IMR-90 (cell line): ENCODE measurements around the gene CREG1.

Experiments used
- CTCF ChIP-seq: conservative IDR thresholded peaks from 2 replicates; pipeline ENCODE4 v1.5.1; 2012; ENCODE audit warnings: mild to moderate bottlenecking, low read depth, low read length, improper control_type of control experiment
- FOS ChIP-seq: fragments of 150-350 bp; IDR thresholded peaks from 2 replicates; pipeline ENCODE4 v1.6.1; 2016; ENCODE audit warnings: low read depth, low read length
- MAFK ChIP-seq: IDR thresholded peaks from 2 replicates; pipeline ENCODE4 v1.6.1; 2012; ENCODE audit warnings: low read depth, low read length, improper control_type of control experiment
- MAZ ChIP-seq: IDR thresholded peaks from 2 replicates; pipeline ENCODE4 v1.6.1; 2012; ENCODE audit warnings: low read depth, mild to moderate bottlenecking, low read length, improper control_type of control experiment, moderate library complexity, borderline replicate concordance

GRCh38 chr1:167512046-167512654 lies 41.4 kb downstream of the CREG1 start:
- TF ChIP-seq FOS = no peak
- no peak for TF ChIP-seq MAFK
- TF ChIP-seq CTCF = no peak
- no peak for TF ChIP-seq MAZ
